OCI-LY1 (cell line): ENCODE results near the gene PPM1B.

Experiments used
- CTCF ChIP-seq: fragments of 200-600 bp; sonication (generic), shearing (Covaris generic); IDR thresholded peaks from 2 replicates; pipeline ENCODE4 v1.5.1; 2017; ENCODE audit warnings: mild to moderate bottlenecking, antibody characterized with exemption, low read length, moderate library complexity, mixed read lengths
- EZH2 ChIP-seq: fragments of 200-600 bp; sonication (generic), shearing (Covaris generic); IDR thresholded peaks from 2 replicates; pipeline ENCODE4 v1.8.0; 2017; ENCODE audit warnings: borderline replicate concordance, mixed run types, mild to moderate bottlenecking, antibody characterized with exemption, low read length, moderate library complexity, mixed read lengths

DNA sequence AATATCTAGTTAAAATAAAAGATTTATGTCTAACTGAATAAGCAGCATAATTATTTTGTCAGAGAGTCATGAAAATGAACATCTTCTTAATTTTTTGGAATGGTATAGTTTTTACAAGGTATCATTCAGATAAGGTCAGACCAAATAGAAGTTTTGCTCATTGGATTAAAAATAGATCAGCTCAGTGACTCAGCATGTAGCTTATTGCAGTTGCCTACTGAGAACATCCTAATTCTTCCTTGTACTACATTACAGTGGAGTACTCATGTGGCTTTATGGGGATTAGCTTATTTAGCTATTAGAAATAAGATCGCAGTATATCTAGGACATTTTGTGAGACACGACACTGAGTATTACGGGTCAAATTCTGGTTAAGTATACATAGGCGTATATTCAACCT lies 38.2 kb upstream of the PPM1B start:
- no peak for TF ChIP-seq EZH2
- no peak for TF ChIP-seq CTCF
